SH-SY5Y (cell line): ENCODE results near the gene DENND10.

Experiments used
- GATA2 ChIP-seq: IDR thresholded peaks from 2 replicates; pipeline ENCODE4 v1.6.1; 2011; ENCODE audit warnings: mild to moderate bottlenecking, low read depth, low read length
- GATA3 ChIP-seq: IDR thresholded peaks from 2 replicates; pipeline ENCODE4 v1.6.1; 2011; ENCODE audit warnings: low read depth, mild to moderate bottlenecking, low read length, moderate library complexity

The DENND10 gene

DNA sequence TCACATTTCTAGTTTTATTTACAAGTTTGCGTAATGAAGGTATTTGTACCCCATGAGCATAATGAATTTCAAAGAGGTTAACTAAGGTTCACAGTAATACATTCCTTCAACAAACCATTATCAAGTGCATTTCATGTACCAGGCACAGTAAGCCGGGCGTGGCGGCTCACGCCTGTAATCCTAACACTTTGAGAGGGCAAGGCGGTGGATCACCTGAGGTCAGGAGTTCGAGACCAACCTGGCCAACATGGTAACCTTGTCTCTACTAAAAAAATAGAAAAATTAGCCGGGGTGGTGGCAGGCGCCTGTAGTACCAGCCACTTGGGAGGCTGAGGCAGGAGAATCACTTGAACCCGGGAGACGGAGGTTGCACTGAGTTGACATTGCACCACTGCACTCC, 19.0 kb upstream of the DENND10 start:
- no peak for TF ChIP-seq GATA3
- no peak for TF ChIP-seq GATA2

GRCh38 chr10:119087271-119087882, 16.5 kb upstream of the DENND10 start:
- no peak for TF ChIP-seq GATA3
- TF ChIP-seq GATA2 = no peak

- TF ChIP-seq GATA3 (no peak), GATA2 (no peak)
These were observed 13.7 kb upstream of the DENND10 start for GRCh38 chr10:119090026-119090795.

- no peak for TF ChIP-seq GATA3
- TF ChIP-seq GATA2 = no peak
These were observed 12.9 kb upstream of the DENND10 start for GRCh38 chr10:119090968-119091367.

GRCh38 chr10:119095640-119096039, 8.3 kb upstream of the DENND10 start:
- TF ChIP-seq GATA2 (no peak), GATA3 (no peak)

GRCh38 chr10:119098576-119098975, 5.3 kb upstream of the DENND10 start:
- TF ChIP-seq GATA2 (no peak), GATA3 (no peak)

- TF ChIP-seq GATA2 (no peak), GATA3 (no peak)
These were observed 3.3 kb upstream of the DENND10 start for GRCh38 chr10:119100434-119101238.

DNA sequence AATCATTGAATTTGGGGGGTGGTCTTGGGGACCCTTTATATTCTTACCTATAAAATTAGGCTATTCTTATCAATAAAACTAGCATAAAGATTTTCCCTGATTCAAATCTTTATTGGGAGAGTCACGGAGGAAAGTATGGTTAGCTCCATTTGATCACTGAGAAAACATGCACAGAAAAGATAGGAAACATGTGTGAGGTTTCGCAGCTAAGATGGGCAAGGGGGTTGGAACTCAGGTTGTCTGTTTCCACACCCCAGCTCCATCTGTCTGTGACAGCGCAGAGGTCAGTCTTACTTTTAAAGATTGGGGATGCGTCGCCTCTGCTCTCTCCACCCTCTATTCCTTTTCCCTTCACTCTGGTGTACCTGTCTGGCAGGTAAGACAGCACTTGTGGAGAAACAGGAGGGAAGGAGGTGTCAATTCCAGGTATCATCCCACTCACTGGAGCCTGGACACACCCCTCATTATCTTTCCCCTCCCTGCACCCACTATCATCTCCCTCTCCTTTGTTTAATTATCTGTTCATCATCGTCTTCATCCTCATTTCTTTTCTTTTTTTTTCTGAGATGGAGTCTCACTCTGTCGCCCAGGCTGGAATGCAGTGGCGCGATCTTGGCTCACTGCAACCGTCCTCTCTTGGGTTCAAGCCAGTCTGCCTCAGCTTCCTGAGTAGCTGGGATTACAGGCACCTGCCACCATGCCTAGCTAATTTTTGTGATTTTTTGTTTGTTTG, 2.4 kb upstream of the DENND10 start:
- no peak for TF ChIP-seq GATA3
- no peak for TF ChIP-seq GATA2

GRCh38 chr10:119103241-119103902, 541 bp upstream of the DENND10 start:
- no peak for TF ChIP-seq GATA2
- TF ChIP-seq GATA3 = no peak

DNA sequence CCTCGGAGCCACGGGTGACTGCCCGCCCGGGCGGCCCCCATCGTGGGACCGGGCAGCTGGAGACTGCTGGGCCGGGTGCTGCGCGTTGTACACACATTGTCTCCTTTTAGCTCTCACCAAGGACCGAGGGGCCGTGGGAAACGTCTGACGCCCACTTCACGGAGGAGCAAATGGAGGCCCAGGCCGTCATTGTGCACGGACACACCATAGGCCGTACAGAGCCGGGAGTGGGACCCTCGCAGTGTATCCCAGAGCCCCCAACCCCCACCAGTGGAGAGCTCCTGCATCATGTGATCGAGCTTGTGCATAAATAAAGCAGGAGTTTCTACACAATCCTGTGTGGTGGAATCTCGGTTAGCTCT, 722 bp downstream of the DENND10 start:
- TF ChIP-seq GATA2 (no peak), GATA3 (no peak)

DNA sequence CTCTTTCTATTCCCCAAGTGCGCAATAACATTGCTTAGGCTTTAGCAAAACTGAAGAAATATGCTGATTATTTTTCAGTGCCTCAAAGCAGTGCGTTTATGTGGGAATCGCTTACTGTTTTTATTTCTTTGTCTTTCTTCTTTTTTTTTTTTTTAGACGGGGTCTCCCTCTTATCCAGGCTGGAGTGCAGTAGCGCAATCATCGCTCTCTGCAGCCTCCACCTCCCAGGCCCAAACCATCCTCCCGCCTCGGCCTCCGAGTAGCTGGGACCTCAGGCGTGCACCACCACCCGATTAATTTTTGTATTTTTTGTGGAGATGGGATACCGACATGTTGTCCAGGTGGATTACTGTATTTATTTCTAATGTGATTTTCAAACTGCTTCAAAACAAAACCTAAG, 1.2 kb downstream of the DENND10 start:
- TF ChIP-seq GATA2 (no peak), GATA3 (no peak)

DNA sequence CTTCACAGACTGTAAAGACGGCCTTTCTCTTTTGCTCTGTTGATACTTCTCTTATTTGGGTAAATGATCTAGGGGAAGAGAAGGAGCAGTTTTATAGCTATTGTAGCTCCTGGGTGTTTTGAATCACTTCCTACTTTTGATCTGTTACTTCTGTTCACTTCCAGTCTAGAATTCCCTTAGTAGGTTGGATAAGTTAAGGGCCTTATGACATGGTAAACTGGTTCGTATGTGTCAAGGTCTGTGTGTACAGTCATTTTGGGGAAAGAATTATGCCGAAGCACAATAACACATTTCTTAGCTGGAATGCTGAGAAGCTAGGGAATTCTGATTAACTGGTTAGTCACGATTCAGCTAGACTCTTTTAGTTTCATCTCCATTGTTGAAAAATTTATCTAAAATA, 8.1 kb downstream of the DENND10 start:
- TF ChIP-seq GATA2 (no peak), GATA3 (no peak)
